HG02642 (cell line): Measurements from ENCODE around the gene ANXA2.
"Not testable (repeated sequence)": the region's sequence is repeated elsewhere in the genome, so short reads cannot be mapped to it uniquely, and the experiment has no call there.

Source experiments
- ATAC-seq: cut with Tn5 transposase; IDR thresholded peaks from one replicate; pipeline ENCODE4 v1.9.1; 2021; ENCODE audit warnings: mild to moderate bottlenecking; ENCODE audit not compliant: unreplicated experiment, poor library complexity

ANXA2 gene

DNA sequence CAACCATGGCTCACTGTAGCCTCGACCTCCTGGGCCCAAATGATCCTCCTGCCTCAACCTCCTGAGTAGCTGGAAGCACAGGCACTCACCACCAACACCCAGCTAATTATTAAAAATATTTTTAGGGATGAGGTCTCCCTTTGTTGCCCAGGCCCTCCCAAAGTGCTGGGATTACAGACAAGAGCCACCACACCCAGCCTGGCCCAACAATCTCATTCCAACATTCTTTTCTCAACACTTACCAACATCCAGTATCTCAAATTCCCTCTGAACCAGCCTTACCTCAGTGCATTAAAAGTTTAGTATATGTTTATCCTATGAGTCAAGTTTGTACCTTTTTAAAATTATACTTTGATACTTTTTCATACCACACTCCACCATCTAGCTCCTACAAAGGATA, 25.0 kb downstream of the ANXA2 start:
- no peak for ATAC-seq

DNA sequence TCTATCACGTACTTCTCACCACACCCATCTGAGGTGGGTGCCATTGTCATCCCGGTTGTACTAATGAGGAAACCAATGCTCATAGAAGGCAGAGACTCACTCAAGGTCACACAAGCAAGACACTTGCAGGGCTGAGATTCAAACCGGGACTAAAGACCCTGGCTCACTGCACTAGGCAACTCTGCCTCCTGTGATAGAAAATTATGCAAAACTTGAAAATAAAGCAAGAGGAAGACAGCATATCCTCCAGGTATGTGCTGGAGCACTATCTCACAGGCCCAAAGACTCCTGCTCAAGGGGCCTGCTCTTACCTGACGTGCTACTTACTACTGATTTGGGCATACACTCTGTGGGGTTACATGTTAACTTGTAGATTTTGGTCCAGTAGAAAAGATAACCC, 25.6 kb downstream of the ANXA2 start:
- ATAC-seq: no peak

DNA sequence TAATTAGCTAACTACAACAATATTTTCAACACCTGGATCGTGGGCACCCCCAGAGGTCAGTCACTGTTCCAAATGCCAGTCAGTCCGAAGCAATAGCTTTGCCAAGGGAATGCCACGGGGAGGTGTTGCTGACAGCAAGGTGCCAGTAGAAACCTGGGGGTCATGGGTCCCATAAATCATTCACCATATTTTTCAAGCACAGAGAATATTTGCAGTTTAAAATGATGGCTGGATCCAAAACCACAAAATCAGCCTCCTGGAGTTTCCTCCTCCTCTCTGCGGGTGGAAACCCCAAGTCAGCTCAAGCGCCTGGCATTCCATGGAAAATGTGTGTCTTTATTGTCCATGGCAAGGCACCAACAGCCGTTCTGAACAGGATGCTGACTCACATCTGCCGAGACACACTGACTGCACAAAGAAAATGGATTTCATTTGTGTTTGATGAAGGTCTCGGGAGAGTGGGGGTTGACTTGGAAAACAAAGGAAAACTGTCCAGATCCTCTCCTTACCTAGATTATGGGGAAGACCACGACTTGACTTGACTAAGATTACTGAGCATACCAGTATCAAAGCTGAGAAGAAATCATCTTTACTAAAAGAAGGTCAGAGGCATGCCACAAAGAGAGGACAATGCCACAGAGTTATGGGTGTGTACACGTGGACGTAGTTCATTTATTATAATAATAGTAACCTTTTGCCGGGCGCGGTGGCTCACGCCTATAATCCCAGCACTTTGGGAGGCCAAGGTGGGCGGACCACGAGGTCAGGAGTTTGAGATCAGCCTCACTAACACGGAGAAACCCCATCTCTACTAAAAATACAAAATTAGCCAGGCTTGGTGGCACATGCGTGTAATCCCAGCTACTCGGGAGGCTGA, 26.4 kb downstream of the ANXA2 start:
- ATAC-seq: no peak

DNA sequence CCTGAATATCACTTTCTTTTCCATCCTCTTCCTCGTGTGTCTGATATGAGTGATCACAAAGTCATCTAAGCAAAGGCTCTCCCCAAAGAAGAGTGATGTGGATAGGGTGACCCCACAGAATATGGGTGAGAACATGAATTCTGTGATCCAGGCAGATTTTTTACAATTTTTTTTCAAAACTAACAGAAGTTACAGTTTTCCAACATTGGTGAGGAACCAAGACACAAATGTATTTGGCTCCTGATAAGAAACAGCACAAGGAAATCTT, 27.0 kb downstream of the ANXA2 start:
- no peak for ATAC-seq

DNA sequence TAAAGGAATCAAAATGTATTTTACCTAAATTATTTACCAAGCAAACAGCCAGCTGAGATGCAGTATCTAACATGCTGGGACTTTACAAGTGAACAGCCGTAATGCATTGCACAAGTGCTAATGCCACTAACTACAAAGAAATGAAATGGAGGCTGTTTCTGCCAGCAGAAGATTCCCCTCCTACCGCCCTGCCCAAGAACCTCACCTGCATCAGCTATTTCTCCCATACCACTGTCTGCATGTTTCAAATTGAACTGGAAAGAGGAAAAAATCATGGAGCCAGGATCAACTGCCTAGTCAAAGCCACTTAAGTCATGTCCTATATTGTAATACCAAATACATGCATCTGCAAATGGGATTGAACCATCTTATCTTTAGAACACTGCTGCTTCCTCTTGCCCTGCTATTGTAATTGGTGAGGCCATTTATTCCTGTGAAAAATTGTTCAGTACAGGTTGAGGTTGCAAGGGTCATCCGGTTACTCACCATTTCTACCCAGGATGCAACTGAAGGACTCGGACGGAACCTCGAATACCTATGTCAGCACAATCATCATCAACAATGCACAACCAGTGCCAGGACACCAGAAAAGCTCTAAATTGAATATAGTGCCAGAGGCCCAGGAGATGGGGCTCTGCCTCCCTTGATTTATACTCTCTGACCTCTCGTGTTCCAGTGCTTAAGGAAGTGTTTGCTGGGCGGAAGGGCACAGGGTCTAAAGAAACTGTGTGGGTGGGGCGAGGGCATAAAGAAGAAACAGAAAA, 27.5 kb downstream of the ANXA2 start:
- ATAC-seq: no peak

DNA sequence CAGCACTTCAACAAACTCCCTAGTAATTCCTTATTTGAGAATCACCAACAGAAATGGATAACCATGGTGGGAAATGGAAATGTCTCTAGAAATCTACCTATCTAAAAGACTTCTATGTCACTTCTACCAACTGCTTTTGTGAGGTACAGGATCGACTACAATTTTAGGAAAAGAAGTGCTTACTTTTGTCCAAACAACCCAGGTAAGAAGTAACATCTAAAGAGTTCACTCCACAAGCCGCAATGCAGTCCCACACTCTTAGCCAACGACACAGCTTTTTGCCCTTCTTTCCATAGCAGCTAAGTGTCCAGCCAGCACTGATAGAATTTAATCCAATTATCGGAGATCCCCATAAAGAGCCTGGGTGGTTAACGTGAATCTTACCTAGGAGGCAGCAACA, 28.1 kb downstream of the ANXA2 start:
- ATAC-seq: no peak

DNA sequence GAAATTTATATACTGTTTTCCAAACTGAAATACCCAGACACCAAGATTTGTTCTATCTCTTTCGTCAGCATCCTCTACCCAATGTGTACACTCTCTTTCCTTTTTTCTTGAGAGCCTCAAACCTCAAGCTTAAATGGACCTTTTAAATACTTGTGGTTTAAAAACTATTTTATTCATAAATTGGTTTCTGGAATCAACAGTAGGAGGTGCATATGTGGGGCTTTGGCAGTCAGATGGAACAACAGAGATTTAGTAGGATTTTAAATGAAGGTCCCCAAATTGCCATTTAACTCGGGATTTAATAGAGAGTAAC, 33.2 kb downstream of the ANXA2 start:
- no peak for ATAC-seq

DNA sequence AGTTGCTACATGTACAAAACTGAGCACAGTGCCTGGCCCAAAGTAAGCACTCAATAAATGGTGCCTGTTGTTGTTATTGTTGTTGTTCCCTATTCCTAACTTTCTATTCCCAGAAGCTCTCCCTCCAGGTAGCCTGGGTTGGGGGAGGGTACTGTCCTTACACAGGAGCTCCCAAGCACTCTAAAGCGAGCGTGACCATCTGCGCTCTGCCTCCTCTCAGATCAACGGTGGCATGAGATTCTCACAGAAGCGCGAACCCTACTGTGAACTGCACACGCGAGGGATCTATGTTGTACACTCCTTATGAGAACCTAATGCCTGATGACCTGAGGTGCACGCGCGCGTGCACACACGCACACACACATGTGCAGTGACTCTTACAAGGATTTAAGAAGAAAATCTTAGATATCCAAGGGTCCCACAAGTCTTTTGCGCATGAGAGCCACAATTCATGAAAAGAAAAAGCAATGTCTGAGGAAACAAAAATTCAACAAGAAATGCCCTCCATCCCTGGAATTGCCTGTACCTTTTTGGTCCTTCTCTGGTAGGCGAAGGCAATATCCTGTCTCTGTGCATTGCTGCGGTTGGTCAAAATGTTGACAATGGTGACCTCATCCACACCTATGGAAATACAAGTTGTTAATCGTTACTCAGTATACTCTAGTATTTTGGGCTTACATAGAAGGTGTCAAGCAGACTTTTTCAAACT, 33.7 kb downstream of the ANXA2 start:
- no peak for ATAC-seq

DNA sequence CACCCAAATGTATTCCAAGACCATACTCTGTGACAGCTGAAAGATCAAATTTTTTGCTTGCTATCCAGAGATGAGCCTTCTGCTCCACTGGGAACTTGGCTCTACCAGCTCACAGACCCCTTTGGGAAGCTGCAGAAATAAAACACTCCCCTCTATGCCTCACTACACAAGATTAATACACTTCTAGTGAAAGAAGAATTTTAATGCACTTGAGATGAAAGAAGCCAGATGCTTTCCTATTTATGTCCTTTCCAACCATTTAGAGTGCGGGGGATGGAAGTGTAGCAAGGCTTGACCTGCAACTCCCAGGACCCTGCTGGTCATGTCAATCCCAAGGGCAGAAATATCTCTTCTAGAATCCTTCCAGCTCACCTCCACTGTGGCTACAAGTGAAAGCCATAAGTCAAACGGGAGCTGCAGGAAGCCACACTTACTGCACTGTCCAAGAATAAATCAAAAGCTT, 34.7 kb downstream of the ANXA2 start:
- ATAC-seq: no peak

DNA sequence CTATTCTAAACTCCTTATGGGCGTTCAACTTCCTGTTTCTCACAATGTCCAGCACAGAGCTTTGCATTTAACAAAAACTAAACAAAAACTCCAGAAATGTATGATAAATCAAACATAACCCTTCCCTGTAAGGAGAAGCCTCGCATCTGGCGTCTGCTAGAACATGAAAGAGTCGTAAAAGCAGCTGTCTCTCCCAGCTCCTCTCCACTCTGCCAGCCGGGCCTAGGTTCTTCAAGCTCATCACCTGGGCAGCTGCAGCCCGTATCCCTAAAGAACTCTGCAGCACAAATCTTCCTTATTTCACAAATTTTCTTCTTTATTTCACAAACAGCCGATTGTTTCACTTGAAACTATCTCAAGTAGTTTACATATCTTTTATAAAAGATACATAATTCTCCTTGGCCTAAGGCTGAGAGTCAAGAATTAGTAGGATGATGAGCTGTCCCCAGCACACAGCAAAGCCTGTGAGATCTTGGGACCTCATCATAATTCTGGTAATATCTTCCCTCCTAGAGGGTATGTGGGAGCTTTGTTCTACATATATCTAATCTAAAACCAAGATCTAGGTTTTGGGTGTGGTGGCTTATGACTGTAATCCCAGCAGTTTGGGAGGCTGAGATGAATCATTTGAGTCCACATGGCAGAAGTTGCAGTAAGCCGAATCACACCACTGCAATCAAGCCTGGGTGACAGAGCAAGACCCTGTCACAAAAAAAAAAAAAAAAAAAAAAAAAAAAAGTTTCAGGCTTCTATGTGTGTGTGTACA, 35.3 kb downstream of the ANXA2 start:
- no peak for ATAC-seq

DNA sequence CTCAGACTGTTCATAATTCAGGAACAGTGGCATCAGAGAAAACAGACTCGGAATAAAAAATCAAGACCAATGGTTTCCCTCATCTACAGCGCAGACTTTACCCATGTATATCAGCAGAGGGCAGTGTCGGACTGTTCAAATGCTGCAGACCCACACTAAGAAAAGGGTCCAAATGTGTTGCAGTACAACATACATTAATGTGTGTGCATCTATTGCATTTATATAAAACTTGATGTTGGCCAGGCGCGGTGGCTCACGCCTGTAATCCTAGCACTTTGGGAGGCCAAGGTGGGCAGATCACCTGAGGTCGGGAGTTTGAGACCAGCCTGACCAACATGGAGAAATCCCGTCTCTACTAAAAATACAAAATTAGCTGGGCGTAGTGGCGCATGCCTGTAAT, 38.0 kb downstream of the ANXA2 start:
- not testable (repeated sequence) for ATAC-seq

DNA sequence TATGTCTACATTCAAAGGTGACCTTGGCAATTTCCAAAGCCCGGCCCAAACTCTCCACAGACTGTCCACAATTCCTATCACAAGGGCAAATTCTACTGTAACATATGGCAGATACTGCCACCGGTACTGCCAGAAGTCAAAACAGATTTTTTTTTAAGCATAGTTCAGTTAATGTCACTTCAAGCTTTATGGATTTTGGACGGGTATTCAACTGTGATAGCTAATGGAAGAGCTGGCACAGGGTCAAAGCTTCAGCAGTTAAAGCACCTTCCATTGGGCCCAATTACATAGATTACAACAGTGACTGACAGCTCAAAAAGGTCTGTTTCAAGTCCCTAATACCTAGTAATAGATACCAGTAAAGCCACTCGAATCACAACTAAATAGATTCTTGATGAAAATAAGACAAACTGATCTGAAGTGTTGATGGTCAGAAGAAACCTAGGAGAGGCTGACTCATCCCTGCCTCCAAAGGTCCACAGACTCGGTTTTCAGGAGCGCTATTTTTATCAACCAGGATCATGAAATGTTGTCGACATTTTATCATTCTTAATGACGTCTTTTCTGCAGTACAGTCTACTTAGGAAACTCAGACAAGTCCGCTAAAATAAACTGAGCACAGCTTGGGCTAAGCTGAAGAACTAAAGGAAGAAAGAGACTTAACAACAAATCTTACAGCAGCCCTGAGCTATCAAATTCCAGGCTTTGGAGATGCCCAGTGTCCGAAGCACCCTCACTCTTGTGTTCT, 38.7 kb downstream of the ANXA2 start:
- ATAC-seq: no peak

DNA sequence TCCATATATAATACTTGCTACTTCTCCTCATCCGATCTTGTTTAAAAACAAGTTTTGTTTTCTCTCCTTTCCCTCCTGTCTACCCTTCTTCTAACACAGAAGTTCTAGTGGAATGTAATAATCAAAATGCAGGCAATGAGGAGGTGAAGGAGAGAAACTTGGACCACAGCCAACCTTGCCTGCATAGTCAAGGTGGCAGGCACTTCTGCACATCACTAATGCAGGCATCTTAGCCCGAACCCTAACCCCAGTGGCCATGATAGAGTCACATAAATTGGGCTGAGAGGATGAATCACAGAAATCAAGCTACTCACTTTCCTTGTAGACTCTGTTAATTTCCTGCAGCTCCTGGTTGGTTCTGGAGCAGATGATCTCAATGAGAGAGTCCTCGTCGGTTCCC, 41.0 kb downstream of the ANXA2 start:
- no peak for ATAC-seq

DNA sequence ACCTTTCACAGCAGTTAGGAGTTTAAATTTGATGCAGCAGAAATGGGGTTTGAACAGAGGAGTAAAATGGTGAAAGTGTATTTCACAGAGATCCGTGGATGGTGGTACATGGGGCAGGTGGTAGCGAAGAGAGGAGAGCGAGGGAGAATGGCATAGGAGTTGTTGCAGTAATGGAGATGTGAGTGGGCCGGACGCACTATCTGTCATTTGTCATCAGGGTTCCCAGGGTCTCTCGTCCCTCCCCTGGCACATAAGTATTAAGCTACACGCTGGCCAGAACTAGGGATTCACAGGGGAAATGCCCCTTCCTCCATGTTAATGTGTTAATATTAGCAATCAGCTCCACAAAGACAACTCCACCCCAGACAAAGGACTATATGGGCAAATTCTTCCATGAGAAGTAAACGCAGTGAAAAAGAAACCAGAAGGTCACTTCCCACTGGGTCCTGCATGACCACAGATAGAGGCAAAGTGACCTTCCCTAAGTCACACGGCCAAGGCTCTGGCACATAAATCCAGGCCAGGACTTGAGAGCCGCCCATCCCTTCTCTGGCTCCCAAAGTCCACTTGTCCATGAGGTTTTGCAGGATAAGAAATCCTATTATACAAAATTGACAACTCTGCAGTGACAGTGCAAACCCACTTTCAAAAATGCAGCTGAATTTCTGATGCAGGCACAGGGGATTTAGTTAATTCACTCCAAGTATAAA, 42.5 kb downstream of the ANXA2 start:
- ATAC-seq: no peak

DNA sequence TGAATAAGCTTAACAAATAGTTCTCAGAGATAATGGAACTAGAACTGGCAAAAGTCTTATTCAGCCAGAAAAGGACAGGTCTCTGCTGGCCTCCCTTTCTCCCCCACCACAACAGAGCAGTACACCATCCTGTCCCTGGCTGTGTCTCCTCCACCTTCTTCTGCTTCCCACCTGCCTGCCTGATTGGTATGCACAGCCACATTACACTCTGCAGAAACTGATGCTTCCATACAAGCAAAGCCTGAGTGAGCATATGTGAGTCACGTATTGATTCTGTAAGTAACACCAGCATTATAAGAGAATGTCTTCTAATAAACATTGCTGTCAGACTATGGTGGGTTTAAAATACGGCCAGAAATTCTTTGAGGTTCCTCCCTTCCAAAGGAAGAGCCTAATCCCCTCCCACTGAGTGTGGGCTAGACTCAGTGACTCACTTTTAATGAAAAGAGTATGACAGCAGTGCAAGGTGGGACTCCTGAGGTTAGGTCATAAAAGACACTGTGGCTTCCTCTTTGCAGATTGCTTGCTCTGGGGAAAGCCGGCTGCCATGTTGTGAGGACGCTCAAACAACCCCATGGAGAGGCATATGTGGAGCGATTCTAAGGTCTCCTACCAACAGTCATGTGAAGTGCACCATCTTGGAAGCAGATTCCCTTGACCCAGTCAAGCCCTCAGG, 44.4 kb downstream of the ANXA2 start:
- ATAC-seq: no peak

DNA sequence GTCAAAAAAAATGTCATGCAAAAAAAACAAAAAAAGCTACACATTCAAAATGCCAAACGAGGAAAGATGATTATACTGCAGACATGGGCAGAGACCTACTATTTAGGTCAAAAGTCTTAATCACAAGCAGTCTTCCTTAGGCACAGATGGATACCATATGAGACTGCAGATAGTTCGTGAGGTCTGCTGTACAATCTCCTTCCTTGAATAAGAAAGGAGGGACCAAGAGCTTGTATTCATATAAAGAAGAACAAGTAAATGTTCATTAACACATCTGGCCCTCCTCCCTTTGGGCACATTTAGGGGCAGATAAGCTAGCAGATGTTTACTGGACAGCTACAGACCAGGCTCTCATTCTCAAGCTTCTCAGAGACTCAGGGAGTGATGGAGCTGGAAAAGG, 45.3 kb downstream of the ANXA2 start:
- no peak for ATAC-seq

DNA sequence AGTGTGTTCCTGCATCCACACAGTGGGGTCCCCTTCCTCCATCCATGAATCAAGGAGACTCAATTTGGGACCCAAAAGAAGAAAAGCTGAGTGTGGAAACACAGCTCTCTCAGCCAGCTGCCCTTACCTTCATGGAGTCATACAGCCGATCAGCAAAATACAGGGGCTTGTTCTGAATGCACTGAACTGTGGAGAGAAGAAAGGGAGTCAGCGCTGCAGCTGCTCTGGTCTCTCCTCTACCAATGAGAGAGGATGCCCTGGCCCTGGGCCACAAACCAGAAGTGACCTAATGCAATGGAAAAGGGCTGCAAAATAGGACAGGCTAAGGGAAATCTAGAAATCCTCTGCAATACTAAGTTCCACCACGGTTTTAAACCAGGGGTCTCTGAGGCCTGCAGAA, 46.7 kb downstream of the ANXA2 start:
- ATAC-seq: no peak

DNA sequence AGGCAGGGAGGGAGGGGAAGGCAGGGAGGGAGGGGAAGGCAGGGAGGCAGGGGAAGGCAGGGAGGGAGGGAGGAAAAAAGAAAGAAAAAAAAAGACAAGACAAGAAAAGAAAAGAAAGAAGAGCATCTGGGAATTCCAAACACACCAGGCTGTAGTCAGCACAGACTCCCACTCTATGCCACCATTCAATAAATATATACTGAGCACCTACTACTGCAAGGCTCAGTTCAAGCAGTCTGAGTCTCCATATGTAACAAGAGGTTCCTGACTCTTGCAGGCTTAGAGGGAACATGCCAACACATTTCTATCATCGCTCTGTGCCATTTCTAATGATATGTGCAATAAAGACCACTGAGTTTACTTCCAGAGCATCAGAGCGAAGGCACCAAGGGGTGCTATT, 47.7 kb downstream of the ANXA2 start:
- ATAC-seq: no peak

DNA sequence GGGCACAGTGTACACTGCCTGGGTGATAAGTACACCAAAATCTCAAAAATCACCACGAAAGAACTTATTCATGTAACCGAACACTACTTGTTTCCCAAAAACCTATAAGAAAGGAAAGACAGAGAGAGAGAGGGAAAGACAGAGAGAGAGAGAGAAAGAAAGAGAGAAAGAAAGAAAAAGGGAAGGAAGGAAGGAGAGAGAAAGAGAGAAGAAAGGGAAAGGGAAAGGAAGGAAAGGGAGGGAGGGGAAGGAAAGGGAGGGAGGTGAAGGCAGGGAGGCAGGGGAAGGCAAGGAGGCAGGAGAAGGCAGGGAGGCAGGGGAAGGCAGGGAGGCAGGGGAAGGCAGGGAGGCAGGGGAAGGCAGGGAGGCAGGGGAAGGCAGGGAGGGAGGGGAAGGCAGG, 48.2 kb downstream of the ANXA2 start:
- ATAC-seq: no peak
